GM12878 (cell line): Measurements from ENCODE around the gene NUDT16L1. TPM values are rescaled to one million over a fixed set of nuclear protein-coding genes. Genes with fewer than 3 reads are reported as not detected.

Experiments
- ATAC-seq: fragments of 200-7000 bp; cut with Tn5 transposase; 3 replicates; pipeline ENCODE4 v1.9.1; 2020; ENCODE audit warnings: mild to moderate bottlenecking, moderate library complexity
- BruUV-seq: library from RNA; stranded (reverse); fragments of 400-500 nt; replicated peaks from 2 replicates; lab custom pipeline; 2021; lab: Mats Ljungman, UMichigan
- CTCF ChIA-PET: fragments of 300-600 bp; sonication (Branson Sonifier 250); formaldehyde crosslinking; extraction: SDS; loops from one replicate; lab custom pipeline; 2021; ENCODE audit warnings: inconsistent platforms; lab: Yijun Ruan, JAX
- POLR2A ChIA-PET: fragments of 350-600 bp; formaldehyde crosslinking; extraction: SDS; loops from one replicate; lab custom pipeline; 2021; ENCODE audit warnings: inconsistent platforms; lab: Charles Lee
- RAD21 ChIA-PET: fragments of 300-600 bp; sonication (Branson Sonifier 250); formaldehyde crosslinking; loops from one replicate; lab custom pipeline; 2023; ENCODE audit warnings: antibody characterized with exemption; ENCODE audit not compliant: unreplicated experiment; lab: Charles Lee
- SMC1A ChIA-PET: fragments of 300-600 bp; sonication (Branson Sonifier 250); formaldehyde crosslinking; loops from one replicate; lab custom pipeline; 2023; ENCODE audit not compliant: unreplicated experiment, uncharacterized antibody; lab: Charles Lee
- DNase-seq: peaks from one replicate; pipeline ENCODE4 v3.0.0-alpha.2; 2011; ENCODE audit warnings: low read depth, low spot score
- FAIRE-seq: peaks from 3 replicates; lab custom pipeline; 2011; peaks lifted over from hg19 to GRCh38; lab: Jason Lieb, UNC
- H2AFZ ChIP-seq: 2 replicates; pipeline ENCODE4 v1.6.0; 2011; ENCODE audit warnings: low read depth, low read length, control low read depth; ENCODE audit not compliant: control insufficient read depth
- H3K27ac ChIP-seq: 2 replicates; pipeline ENCODE4 v1.5.1; 2011; ENCODE audit warnings: control low read depth; ENCODE audit not compliant: control insufficient read depth, insufficient read depth
- H3K27me3 ChIP-seq, 2 experiments: replicated peaks in 1 of 2; 2 replicates each; pipeline versions ENCODE4 v1.6.0 to v1.6.1; 2011; ENCODE audit warnings: low read length in 1 of 2; ENCODE audit not compliant: control insufficient read depth in 2 of 2, insufficient read depth in 2 of 2
- H3K36me3 ChIP-seq, 2 experiments: 2 replicates each; pipeline ENCODE4 v1.5.1; 2011; ENCODE audit warnings: low read length in 1 of 2; ENCODE audit not compliant: control insufficient read depth in 2 of 2, insufficient read depth in 2 of 2
- H3K4me1 ChIP-seq: 2 replicates; pipeline ENCODE4 v1.6.1; 2011; ENCODE audit warnings: mild to moderate bottlenecking, low read length, moderate library complexity, mixed read lengths; ENCODE audit not compliant: control insufficient read depth, insufficient read depth
- H3K4me2 ChIP-seq: 2 replicates; pipeline ENCODE4 v1.6.0; 2011; ENCODE audit warnings: control low read depth; ENCODE audit not compliant: control insufficient read depth, insufficient read depth
- H3K4me3 ChIP-seq: fragments of 200-600 bp; sonication (generic); 2 replicates; pipeline ENCODE4 v1.5.1; 2016
- H3K79me2 ChIP-seq: 2 replicates; pipeline ENCODE4 v1.6.0; 2011; ENCODE audit warnings: low read length; ENCODE audit not compliant: control insufficient read depth, insufficient read depth
- H3K9ac ChIP-seq: 2 replicates; pipeline ENCODE4 v1.8.0; 2011; ENCODE audit warnings: low read length, control low read depth, mixed read lengths; ENCODE audit not compliant: control insufficient read depth, insufficient read depth
- H3K9me3 ChIP-seq: replicated peaks from 3 replicates; pipeline ENCODE4 v1.5.1; 2011; ENCODE audit warnings: mild to moderate bottlenecking, low read length; ENCODE audit not compliant: control insufficient read depth, insufficient read depth
- H4K20me1 ChIP-seq: 2 replicates; pipeline ENCODE4 v1.6.0; 2011; ENCODE audit not compliant: control insufficient read depth, insufficient read depth
- CBFB ChIP-seq: IDR thresholded peaks from 2 replicates; pipeline ENCODE4 v1.6.1; 2016; ENCODE audit warnings: antibody characterized with exemption, low read depth
- CHD2 ChIP-seq: IDR thresholded peaks from 2 replicates; pipeline ENCODE4 v1.6.1; 2011; ENCODE audit warnings: low read depth, low read length, improper control_type of control experiment, borderline replicate concordance
- CREM ChIP-seq: IDR thresholded peaks from 2 replicates; pipeline ENCODE4 v1.6.1; 2014; ENCODE audit warnings: antibody characterized with exemption, low read depth
- CUX1 ChIP-seq: IDR thresholded peaks from 2 replicates; pipeline ENCODE4 v1.6.1; 2012; ENCODE audit warnings: improper control_type of control experiment, low read depth, low read length; ENCODE audit not compliant: insufficient replicate concordance
- GATAD2B ChIP-seq: fragments of 450-650 bp; conservative IDR thresholded peaks from 2 replicates; pipeline ENCODE4 v1.6.1; 2017; ENCODE audit warnings: low read depth, mild to moderate bottlenecking, moderate library complexity
- IKZF1 ChIP-seq: fragments of 450-650 bp; conservative IDR thresholded peaks from 2 replicates; pipeline ENCODE4 v1.6.1; 2017; ENCODE audit warnings: antibody characterized with exemption, mild to moderate bottlenecking
- LARP7 ChIP-seq: fragments of 450-650 bp; IDR thresholded peaks from 2 replicates; pipeline ENCODE4 v1.6.1; 2017; ENCODE audit warnings: mild to moderate bottlenecking
- PRDM15 ChIP-seq: fragments of 450-650 bp; formaldehyde crosslinking; IDR thresholded peaks from 2 replicates; pipeline ENCODE4 v1.4.0; 2020; ENCODE audit warnings: mild to moderate bottlenecking, moderate library complexity
- RCOR1 ChIP-seq: conservative IDR thresholded peaks from 2 replicates; pipeline ENCODE4 v1.6.1; 2012; ENCODE audit warnings: low read depth, low read length, improper control_type of control experiment
- ZBED1 ChIP-seq: IDR thresholded peaks from 2 replicates; pipeline ENCODE4 v1.6.1; 2016; ENCODE audit warnings: borderline replicate concordance
- WGBS: methylation state at CpG from one replicate; pipeline ENCODE4 v1.1.6; 2016; ENCODE audit warnings: low lambda C conversion rate; ENCODE audit not compliant: insufficient replicate concordance, insufficient coverage; ENCODE audit errors: missing lambda C conversion rate; 5-methylcytosine and 5-hydroxymethylcytosine counted together
- in situ Hi-C: fragments of 300-500 bp; cut with MboI; formaldehyde crosslinking; loops from 9 replicates; pipeline ENCODE4 v1.14.3; 2018; ENCODE audit warnings: mixed read lengths
- intact Hi-C: fragments of 100-400 bp; cut with micrococcal nuclease; formaldehyde crosslinking; loops from one replicate; pipeline ENCODE4 v1.14.2; 2022; ENCODE audit not compliant: unreplicated experiment
- polyA plus RNA-seq, 11 experiments: library from polyadenylated mRNA; depleted of rRNA in 4 of 11; unstranded in 6 of 11; stranded (reverse) in 5 of 11; fragments of >200 nt; fragmentation: Nextera tagmentation in 4 of 11; fragmentation: Illumina TruSeq in 1 of 11; extraction: Ambion mirVana in 4 of 11; extraction: Trizol in 1 of 11; gene quantifications; 1 replicate in 1 of 11; 2 replicates in 10 of 11; pipeline versions ENCODE4 v1.2.1 to v1.2.3, GENCODE V29; 2011 to 2016; ENCODE audit warnings: inconsistent platforms in 2 of 11, missing spikeins in 2 of 11, low read depth in 1 of 11
- total RNA-seq, 4 experiments: library from RNA; depleted of rRNA in 3 of 4; stranded (reverse); fragments of >200 nt in 3 of 4; fragmentation: Illumina TruSeq in 1 of 4; extraction: Trizol in 1 of 4; gene quantifications; 2 replicates each; pipeline versions ENCODE4 v1.2.1 to v1.2.3, GENCODE V29; 2013 to 2021

Gene NUDT16L1
- total and polyA plus RNA-seq, 10 of the 15 experiments (the other 5 are each of a cell fraction or from before 2014, with no cell fraction given) = 1.4 to 77.7 (median 28.9) TPM

DNA sequence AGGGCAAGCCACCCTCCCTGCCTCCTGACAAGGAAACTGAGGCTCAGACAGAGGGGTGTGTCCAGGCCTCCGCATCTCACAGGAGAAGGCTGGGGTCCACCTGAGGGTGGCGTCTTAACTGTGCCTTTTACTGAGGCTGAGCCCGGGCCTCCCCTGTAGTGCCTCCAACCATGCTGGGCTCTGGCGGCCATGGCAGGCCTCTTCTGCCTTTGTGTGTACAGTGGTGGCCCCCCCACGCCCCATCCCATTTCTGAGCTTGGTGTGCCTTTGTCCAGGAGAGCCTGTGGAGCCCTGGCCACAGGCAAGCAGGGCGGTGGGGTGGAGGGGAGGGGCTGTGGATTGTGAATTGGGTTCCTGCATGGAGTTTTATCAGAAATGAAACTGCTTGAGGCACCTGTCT is 37.6 kb upstream of the NUDT16L1 start:
- CTCF ChIA-PET = no interaction called here
- POLR2A ChIA-PET = no interaction called here
- no peaks in the 10 kb centered on the region for H3K27me3 ChIP-seq
- in situ Hi-C loops (no loop called here), intact Hi-C loops (no loop called here)
- no peak overlapping the region for H3K4me2 ChIP-seq
- H2AFZ ChIP-seq = no peak overlapping the region
- H3K4me1 ChIP-seq = no peaks in the 10 kb centered on the region; the same call in 1 of the 2 replicates
- 98% methylated on average over 6 of the region's 6 CpGs for WGBS
- H3K9me3 ChIP-seq = no peaks in the 10 kb centered on the region
- BruUV-seq = no TSS peak
- H3K79me2 ChIP-seq = no peaks in the 10 kb centered on the region
- H3K27ac ChIP-seq = no peak overlapping the region
- peaks cover 12 to 36% of the 10 kb centered on the region in 2 experiments; a peak in 3 of 4 replicates for H3K36me3 ChIP-seq
- FAIRE-seq (no peak), ATAC-seq (no peak), DNase-seq (no peak)
- no peak overlapping the region for H3K4me3 ChIP-seq
- SMC1A ChIA-PET = no interaction called here
- no peak overlapping the region for H3K9ac ChIP-seq
- H4K20me1 ChIP-seq = no peaks in the 10 kb centered on the region
- TF ChIP-seq CBFB = no peak
- RAD21 ChIA-PET = no interaction called here

GRCh38 chr16:4656221-4656620 is 37.1 kb upstream of the NUDT16L1 start:
- WGBS = 92% methylated on average over 12 of the region's 12 CpGs
- DNase-seq = no peak
- intact Hi-C loops = no loop called here
- Histone ChIP-seq H2AFZ (no peak overlapping the region), H3K36me3 (peaks cover 13 to 34% of the 10 kb centered on the region in 2 experiments; a peak in 3 of 4 replicates), H3K27me3 (no peaks in the 10 kb centered on the region), H3K27ac (no peak overlapping the region), H3K4me1 (no peaks in the 10 kb centered on the region; the same call in 1 of the 2 replicates), H3K4me3 (no peak overlapping the region), H3K9me3 (no peaks in the 10 kb centered on the region), H3K79me2 (no peaks in the 10 kb centered on the region), H4K20me1 (no peaks in the 10 kb centered on the region), H3K9ac (no peak overlapping the region), H3K4me2 (no peak overlapping the region)
- ChIA-PET CTCF (no interaction called here), SMC1A (no interaction called here), POLR2A (no interaction called here), RAD21 (no interaction called here)
- no TSS peak for BruUV-seq
- FAIRE-seq = no peak
- in situ Hi-C loops = no loop called here
- ATAC-seq = no peak
- TF ChIP-seq PRDM15 (CRISPR knock-in tag) = no peak
- TF ChIP-seq LARP7 = no peak
- no peak for TF ChIP-seq RCOR1
- no peak for TF ChIP-seq CHD2
- no peak for TF ChIP-seq ZBED1
- TF ChIP-seq CUX1 = no peak
- TF ChIP-seq GATAD2B = no peak
- TF ChIP-seq IKZF1 = no peak
- TF ChIP-seq CREM = no peak
